UCSD-AML1 (cell line): ENCODE measurements around the gene SRSF7.
"Not testable (repeated sequence)": the region's sequence is repeated elsewhere in the genome, so short reads cannot be mapped to it uniquely, and the experiment has no call there.

Experiments used
- DNase-seq: peaks from one replicate; lab custom pipeline; 2025; ENCODE audit not compliant: unreplicated experiment; lab: John Stamatoyannopoulos, UW

The SRSF7 gene

DNA sequence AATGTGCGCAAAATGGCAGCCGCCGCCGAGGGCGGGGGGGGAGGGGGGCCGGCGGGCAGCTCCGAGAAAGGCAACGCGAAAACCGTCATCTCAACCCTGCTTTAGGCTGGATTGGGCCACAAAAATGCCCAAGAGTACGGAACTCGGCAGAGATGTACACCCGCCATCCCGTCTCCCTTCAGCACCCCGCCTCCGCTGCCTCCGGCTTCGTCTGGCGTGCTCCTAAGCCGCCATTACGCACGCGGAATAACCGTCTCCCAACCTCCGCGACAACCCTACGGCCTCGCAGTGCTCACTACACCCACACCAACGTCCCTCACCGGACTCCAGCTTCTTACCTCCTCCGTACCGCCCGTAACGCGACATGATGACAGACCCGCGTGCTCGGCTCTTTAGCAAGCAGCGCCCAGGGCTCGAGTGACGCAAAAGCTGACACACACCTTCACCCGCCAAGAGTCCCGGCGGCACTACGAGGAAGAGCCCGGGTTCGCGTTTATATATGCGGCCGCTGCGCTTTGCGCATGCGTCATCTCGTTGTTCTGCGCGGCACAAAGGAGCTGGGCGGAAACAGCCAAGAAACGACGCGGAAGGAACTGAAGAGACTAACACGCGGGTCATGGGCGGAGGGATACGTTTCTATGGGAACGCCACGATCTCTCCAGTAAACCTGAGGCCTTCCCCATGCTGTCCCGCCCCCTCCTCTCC is at the start of gene SRSF7:
Gene SRSF7, minus strand, starts transcription at position 471 of the 705 bp plus-strand sequence. Its CDS starts 105 bp downstream, at position 366.
- DNase-seq = peak; percentile 97

DNA sequence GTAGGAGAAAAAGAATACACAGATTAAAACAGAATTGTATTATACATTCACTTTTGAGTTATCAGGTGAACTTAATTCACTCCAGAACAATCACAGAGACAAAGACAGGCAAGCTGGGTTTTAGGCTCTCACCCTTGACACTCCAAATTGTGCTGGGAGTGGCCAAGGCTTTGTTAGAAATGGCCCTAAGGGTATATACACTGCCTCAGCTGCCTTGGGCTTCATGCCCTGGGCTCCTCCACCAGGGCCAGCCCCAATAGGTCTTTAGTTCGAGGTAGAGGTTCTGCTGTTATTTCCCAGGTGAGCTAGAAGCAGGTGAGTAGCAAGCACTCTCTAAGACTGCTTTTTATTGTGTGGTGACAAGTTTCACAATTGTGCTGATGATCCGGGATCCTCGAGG is 46.8 kb upstream of the SRSF7 start:
- DNase-seq = no peak

DNA sequence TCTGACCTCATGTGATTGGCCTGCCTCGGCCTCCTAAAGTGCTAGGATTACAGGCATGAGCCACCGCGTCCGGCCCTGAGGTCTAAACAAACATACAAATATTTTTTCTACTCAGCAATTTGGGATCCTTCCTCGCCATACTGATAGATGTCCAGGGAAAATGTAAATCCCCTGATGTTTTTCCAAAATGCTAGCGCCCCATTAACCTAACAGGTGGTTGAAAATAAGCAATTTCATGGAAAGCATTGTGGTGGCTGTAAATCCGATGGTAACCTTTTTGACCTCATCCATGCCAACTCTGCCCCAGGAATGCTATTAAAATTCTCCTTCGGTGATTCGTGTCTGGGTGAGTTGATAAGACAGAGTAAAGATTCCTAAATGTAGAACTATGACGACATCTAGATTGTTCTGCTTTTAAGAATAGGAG is 46.1 kb upstream of the SRSF7 start:
- DNase-seq = no peak

DNA sequence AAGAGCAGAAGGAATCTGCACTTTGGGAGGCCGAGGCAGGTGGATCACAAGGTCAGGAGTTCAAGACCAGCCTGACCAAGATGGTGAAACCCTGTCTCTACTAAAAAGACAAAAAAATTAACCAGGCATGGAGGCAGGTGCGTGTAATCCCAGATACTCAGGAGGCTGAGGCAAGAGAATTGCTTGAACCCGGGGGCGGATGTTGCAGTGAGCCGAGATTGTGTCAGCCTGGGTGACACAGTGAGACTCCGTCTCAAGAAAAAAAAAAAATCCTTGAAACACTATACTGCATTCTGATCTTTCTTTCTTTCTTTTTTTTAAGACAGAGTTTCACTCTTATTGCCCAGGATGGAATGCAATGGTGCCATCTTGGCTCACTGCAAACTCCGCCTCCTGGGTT is 43.9 kb upstream of the SRSF7 start:
- not testable (repeated sequence) for DNase-seq

DNA sequence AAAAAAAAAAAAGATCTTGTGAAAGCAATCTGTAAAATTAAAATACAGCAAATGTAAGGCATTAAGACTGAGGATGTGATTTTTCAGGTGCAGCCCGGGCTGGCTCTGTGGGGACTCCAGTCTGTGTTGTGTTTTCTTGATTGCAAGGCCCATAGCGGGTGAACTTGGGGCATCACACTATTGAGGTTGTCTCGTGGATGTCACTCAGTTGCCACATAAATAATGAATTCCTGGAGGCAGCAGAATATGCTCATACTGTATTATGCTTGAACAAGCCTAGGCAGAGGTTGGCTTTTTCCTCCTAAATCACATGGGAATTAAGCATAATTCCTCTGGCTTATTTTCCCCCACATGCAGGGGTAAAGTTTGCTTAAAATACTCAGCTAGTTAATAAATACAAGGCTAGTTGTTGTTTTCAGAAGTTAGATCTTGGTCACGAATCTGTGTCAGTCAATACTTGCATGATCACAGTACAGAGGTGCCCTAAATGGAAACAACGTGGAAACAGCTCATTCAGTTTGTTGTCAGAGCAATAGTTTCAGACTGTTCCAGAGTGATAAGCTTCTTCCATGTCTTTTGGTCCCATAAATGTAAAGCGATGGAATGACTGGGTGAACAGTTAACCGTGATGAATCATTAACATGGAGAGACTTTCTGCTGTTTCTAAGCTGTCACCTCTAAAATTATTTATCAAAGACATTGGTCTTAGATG is 43.2 kb upstream of the SRSF7 start:
- DNase-seq = no peak

DNA sequence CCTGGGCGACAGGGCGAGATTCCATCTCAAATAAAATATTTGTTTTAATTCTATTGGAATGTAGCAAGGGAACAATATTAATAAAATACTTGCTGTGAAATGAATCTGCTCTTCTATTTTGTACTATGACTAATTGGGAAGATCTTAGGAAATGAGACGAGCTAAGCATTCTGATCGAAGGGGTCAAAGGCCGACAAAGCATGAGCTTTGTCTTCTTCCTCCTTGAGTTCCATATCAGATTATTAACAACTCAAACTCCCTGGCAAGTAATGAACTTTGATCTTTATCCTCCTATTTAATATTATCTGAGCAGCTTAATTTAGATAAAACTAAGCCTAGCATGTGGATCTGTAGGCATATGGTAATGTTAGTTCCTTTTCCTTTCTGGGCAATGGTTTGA is 42.4 kb upstream of the SRSF7 start:
- DNase-seq = no peak

DNA sequence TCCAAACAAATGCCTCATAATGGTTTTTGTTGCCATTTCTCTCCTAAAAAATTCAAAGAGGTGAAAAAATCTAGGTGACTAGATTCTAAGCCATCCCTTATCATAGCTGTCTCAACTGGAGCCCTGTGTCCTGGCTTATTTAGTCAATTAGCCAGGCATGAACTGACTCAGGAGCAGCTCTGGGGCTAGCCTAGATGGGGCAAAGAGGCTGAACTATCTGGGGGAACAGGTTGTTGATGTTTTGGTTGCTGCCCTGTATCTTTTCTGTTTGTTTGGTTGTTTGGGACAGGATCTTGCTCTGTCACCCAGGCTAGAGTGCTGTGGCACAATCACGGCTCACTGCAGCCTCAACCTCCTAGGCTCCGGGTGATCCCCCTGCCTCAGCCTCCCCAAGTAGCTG is 41.6 kb upstream of the SRSF7 start:
- no peak for DNase-seq

DNA sequence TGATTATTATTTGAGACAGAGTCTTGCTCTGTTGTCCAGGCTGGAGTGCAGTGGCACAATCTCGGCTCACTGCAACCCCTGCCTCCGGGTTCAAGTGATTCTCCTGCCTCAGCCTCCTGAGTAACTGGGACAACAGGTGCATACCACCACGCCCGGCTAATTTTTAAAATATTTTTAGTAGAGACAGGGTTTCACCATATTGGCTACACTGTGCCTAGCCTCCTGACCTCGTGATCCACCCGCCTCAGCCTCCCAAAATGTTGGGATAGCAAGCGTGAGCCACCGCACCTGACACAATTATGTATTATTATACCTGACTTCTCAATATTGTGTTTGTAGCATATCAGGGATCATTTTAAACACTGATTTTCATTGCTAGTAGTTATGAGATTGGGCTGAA is 41.2 kb upstream of the SRSF7 start:
- not testable (repeated sequence) for DNase-seq

DNA sequence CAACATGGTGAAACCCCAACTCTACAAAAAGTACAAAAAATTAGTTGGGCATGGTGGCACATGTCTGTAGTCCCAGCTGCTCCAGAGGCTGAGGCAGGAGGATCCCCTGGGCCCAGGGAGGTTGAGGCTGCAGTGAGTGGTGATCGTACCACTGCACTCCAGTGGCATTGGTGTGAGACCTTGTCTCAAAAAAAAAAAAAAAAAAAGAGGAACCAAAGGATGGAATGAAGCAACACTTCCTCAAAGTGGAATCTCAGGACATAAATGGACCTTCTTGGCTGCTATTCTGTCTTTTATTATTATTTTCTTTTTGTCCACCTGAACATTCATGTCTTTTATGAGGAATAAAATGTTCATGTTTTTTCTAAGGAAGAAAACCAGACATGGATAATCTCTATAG is 40.6 kb upstream of the SRSF7 start:
- DNase-seq = peak; percentile 11

DNA sequence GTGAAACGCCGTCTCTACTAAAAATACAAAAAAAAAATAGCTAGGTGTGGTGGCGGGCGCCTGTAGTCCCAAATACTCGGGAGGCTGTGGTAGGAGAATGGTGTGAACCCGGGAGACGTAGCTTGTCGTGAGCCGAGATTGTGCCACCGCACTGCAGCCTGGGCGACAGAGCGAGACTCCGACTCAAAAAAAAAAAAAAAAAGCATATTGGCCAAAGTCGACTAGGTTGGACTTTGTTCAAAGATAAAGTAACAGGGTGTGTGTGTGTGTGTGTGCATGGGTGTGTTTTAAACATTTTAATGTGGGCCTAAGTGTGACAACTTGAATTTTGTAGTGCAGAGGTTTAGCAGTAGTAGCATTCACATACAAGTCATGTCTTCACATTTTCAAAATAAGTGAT is 38.5 kb upstream of the SRSF7 start:
- no peak for DNase-seq

DNA sequence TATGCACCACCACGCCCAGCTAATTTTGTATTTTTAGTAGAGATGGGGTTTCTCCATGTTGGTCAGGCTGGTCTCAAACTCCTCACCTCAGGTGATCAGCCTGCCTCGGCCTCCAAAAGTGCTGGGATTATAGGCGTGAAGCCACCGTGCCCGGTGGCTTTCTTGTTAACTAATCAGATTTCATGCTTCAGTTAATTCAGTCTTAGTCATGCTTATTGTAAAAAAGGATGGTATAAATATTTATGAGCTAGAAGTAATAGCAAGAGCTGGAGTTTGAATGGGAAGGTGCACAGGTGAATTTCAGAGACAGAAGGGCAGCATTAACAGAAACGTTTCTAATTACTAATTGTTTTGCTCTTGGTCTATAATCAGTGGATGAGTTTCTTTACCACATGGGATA is 37.1 kb upstream of the SRSF7 start:
- no peak for DNase-seq

DNA sequence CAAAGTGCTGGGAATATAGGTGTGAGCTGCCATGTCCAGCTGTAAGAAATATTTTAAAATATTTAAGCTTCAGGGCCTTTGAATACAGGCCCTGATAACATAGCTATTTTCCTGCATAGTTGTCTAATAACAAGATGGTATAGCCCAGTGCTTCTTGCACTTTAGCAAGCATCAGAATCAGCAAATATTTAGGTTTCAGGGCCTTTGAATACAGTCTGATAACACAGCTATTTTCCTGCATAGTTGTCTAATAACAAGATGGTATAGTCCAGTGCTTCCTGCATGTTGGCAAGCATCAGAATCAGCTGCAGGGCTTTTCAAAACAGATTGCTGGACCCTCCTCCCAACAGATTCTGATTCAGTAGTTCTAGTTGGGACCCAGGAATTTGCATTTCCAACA is 32.4 kb upstream of the SRSF7 start:
- no peak for DNase-seq

DNA sequence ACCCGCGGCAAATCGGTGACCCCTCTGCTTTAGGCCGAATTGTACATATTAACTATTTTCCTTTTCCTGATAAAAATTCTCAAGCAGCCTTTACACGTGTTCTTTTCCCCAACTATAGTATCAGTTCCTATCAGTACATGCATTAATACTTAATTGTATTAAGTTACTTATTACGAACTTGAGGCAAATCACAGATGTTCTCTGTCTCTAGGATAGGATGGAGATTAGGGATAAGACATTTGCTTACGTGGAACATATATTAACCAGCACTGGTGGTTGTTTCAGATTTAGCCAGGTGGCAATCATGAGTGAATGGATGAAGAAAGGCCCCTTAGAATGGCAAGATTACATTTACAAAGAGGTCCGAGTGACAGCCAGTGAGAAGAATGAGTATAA is 27.5 kb upstream of the SRSF7 start:
- no peak for DNase-seq

DNA sequence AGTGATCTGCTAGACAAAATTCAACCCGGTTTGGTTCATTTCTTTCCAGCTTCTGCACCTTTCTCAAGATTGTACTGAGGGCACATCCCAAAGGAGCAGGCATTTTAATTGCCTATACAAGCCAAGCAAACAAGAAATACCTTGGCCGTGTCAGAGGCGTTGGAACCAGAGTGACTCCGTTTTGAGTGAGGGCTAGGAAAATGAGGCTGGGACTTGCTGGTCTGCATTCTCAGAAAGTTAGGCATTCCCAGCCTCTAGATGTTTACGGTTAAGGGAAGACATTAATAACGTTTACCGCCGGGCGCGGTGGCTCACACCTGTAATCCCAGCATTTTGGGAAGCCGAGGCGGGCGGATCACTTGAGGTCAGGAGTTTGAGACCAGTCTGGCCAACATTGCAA is 25.4 kb upstream of the SRSF7 start:
- no peak for DNase-seq

DNA sequence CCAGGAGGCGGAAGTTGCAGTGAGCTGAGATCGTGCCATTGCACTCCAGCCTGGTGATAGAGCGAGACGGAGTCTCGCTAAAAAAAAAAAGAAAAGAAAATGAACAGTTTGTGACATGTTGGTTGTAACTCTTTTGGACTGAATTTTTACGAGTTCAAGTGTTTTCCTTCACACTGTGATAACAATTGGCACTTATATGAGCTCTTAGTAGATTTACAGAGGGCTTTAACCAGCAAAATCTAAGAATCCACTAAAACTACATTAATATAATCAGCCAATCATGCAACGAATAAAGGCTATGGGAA is 24.7 kb upstream of the SRSF7 start:
- DNase-seq = no peak

DNA sequence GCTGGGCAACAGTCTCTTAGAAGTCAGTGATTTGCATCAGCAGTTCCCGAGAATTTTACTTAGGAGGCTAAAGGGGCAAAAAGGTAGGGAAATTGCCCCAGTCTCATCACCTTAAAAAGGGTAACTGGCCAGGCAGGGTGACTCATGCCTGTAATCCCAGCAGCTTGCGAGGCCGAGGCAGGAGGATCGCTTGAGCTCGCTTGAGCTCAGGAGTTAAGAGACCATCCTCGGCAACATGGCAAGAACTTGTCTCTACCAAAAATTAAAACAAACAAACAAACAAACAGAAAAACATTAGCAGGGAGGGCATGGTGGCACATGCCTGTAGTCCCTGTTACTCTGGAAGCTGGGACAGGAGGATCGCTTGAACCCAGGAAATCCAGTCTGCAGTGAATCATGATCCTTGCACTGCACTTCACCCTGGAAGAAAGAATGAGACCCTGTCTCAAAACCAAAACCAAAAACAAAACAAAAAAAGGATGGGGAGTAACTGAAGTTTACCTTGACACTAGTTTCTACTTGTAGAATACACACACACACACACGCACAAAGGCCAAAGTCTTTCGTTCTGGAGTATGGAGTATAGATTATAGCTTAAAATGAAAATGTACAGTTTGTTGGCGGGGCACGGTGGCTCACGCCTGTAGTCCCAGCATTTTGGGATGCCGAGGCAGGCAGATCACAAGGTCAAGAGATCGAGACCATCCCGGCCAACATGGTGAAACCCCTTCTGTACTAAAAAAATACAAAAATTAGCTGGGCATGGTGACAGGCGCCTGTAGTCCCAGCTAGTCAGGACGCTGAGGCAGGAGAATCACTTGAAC is 24.1 kb upstream of the SRSF7 start:
- DNase-seq = no peak

DNA sequence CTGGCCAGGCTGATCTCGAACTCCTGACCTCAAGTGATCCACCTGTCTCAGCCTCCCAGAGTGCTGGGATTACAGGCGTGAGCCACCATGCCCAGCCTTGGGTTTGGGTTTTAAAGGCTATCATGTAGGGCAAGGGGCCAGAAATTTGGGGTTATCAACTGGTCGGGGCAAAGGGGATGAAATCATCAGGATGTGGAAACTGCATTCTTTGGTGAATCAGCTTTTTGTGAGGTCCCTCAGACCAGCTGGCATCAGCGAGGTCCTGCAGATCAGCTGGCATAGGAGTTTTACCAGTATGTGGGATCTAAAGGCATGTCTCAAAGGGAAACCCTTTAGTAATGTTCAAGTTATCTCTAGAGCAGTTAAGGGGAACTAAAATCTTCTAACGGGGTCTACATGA is 20.5 kb upstream of the SRSF7 start:
- no peak for DNase-seq

DNA sequence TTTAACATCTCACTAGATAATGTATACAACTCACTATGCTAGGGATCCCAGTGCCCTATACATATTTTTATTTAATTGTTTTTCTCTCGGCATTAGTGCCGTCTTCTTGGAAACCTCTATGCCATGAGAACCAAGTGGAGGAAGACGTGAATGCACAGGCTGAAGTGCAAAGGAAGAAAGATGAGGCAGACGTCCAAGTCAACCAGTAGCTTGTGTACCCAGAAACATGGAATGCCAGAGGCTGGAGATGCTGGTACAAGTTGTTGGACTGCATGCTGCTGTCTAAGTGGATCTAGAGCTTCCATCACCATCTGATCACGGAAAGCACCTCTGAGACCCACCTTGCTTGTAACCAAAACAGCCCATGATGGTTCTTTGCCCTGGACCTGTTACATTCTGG is 14.4 kb upstream of the SRSF7 start:
- DNase-seq = no peak

DNA sequence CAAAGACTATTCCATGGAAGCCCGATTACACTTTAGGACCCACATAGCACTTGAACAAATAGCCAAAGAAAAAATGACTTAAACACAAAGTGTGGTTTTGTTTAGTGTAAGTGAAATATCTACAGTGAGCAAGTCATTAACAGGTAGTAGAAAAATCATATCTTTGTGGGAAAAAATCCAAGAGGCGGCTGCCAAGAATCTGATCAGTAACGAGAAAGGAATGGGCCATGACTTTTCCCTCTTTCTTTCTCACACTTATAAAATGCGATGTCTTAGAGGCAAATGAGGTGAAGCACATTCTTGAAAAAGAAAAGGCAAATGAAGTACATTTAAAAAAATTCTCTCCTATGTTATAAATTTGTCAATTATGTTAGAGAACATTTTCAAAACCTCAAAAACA is 14.0 kb upstream of the SRSF7 start:
- DNase-seq = no peak

DNA sequence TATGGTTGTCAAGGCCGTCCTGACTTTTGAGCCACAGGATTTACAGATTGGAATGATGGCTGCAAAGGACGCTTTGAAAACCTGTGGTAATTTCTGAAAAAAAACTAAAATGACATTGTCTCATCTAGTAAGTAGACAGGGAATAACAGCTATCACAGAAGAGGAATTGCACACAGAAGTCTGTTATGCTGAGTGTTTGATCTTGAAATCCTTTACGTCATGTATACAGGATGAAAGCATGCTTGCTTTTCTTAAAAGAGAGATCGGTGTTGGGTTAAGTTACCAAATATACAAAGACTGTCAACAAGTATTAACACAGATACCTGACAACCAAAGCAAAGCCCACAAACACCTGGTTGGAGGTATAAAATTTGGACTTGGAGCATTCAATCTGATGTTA is 12.6 kb upstream of the SRSF7 start:
- DNase-seq = no peak

DNA sequence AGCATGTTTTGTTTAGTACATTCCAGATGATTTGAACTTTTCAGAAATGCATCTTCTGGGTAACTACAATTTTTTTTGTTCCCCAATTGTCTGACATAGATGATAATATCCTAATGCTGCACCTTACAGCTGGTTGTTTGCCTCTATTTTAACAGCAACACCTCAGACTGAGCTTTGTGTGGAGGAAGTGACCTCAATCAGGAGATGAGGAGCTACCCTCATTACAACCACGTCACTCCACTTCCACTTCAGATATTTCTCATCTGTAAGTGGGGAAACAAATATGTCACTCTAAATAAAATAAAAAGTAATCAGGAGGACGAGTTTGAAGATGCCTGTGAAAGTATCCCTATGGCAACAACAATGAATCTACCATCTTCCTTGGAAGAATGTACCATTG is 12.1 kb upstream of the SRSF7 start:
- no peak for DNase-seq

DNA sequence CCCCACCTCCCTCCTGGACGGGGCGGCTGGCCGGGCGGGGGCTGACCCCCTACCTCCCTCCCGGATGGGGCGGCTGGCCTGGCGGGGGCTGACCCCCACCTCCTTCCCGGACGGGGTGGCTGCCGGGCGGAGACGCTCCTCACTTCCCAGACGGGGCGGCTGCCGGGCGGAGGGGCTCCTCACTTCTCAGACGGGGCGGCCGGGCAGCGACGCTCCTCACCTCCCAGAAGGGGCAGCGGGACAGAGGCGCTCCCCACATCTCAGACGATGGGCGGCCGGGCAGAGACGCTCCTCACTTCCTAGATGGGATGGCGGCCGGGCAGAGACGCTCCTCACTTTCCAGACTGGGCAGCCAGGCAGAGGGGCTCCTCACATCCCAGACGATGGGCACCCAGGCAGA is 4.7 kb upstream of the SRSF7 start:
- not testable (repeated sequence) for DNase-seq
